Measurements from ENCODE around the gene SVIL. TPM values are rescaled to one million over a fixed set of nuclear protein-coding genes. Genes with fewer than 3 reads are reported as not detected.

The SVIL gene
- total and polyA plus RNA-seq, 2 of the 13 experiments (the other 11 are each of a cell fraction or from before 2014, with no cell fraction given), result 3.9 to 12.1 TPM

DNA sequence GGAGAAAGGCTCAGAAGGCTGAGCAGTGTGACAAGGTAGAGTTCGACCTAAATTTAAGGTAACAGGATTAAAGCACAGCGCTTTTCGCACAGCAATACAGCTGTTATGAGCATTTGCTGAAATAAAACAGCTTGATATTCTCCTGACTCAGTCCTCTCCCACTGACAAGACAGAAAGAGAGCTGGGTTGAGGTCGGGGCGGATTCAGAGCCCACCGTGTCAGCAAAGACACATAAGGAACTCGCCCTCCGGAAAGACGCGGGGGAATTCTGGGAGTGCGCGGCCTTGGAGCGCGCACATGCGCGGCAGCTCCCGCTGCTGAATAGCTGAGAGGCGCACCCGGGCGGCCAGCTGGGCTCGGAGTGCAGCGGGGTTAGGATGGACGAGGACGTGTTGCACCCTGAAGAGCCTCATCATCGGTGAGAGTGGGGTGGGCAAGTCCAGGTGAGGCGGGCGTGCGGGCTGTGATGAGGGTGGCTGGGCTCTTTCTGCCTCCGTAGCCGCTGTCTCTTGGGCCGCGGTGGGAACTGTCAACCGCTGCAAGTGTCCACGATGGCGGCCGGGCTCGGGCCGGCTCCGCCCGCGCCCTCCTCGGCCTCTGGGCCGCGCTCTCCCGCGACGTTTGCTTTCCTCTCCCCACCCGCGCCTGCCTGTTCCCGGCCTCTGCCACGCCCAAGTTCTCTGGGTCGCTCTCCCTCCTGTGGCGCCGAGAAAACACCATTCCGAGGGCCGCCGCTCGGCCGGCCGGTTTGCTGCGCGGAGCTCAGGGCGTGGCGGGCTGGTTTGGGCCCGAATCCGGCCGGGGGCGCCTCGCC is 225.3 kb downstream of the SVIL start (continued):
- TF ChIP-seq, protein P1, sequence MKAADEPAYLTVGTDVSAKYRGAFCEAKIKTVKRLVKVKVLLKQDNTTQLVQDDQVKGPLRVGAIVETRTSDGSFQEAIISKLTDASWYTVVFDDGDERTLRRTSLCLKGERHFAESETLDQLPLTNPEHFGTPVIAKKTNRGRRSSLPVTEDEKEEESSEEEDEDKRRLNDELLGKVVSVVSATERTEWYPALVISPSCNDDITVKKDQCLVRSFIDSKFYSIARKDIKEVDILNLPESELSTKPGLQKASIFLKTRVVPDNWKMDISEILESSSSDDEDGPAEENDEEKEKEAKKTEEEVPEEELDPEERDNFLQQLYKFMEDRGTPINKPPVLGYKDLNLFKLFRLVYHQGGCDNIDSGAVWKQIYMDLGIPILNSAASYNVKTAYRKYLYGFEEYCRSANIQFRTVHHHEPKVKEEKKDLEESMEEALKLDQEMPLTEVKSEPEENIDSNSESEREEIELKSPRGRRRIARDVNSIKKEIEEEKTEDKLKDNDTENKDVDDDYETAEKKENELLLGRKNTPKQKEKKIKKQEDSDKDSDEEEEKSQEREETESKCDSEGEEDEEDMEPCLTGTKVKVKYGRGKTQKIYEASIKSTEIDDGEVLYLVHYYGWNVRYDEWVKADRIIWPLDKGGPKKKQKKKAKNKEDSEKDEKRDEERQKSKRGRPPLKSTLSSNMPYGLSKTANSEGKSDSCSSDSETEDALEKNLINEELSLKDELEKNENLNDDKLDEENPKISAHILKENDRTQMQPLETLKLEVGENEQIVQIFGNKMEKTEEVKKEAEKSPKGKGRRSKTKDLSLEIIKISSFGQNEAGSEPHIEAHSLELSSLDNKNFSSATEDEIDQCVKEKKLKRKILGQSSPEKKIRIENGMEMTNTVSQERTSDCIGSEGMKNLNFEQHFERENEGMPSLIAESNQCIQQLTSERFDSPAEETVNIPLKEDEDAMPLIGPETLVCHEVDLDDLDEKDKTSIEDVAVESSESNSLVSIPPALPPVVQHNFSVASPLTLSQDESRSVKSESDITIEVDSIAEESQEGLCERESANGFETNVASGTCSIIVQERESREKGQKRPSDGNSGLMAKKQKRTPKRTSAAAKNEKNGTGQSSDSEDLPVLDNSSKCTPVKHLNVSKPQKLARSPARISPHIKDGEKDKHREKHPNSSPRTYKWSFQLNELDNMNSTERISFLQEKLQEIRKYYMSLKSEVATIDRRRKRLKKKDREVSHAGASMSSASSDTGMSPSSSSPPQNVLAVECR (CRISPR knock-in tag; IDR thresholded peaks at IDR 0.05; ENCODE audit: borderline replicate concordance), result peak; percentile 94
- TF ChIP-seq TBL1XR1 (IDR thresholded peaks at IDR 0.05; ENCODE audit: borderline replicate concordance, low read length, partially characterized antibody) (no peak), ZNF326 (CRISPR knock-in tag; IDR thresholded peaks at IDR 0.05; ENCODE audit: borderline replicate concordance) (no peak), LCORL (IDR thresholded peaks at IDR 0.05) (no peak), LCORL (CRISPR knock-in tag; IDR thresholded peaks at IDR 0.05) (peak; percentile 67), NRL (CRISPR knock-in tag; IDR thresholded peaks at IDR 0.05; ENCODE audit: borderline replicate concordance) (peak; percentile 91), ZFY (CRISPR knock-in tag; IDR thresholded peaks at IDR 0.05) (peak; percentile 94), ELF4 (CRISPR knock-in tag; IDR thresholded peaks at IDR 0.05; ENCODE audit: borderline replicate concordance) (peak; percentile 48; the same call in 1 of the 2 replicates), MYC (CRISPR knock-in tag; IDR thresholded peaks at IDR 0.05; ENCODE audit: borderline replicate concordance) (peak; percentile 64), SUZ12 (IDR thresholded peaks at IDR 0.05; ENCODE audit: low read depth, low read length) (no peak), PLRG1 (conservative IDR thresholded peaks at IDR 0.05) (no peak), HES4 (CRISPR knock-in tag; IDR thresholded peaks at IDR 0.05; ENCODE audit: borderline replicate concordance) (peak; percentile 70)
- TF ChIP-seq, protein P2, sequence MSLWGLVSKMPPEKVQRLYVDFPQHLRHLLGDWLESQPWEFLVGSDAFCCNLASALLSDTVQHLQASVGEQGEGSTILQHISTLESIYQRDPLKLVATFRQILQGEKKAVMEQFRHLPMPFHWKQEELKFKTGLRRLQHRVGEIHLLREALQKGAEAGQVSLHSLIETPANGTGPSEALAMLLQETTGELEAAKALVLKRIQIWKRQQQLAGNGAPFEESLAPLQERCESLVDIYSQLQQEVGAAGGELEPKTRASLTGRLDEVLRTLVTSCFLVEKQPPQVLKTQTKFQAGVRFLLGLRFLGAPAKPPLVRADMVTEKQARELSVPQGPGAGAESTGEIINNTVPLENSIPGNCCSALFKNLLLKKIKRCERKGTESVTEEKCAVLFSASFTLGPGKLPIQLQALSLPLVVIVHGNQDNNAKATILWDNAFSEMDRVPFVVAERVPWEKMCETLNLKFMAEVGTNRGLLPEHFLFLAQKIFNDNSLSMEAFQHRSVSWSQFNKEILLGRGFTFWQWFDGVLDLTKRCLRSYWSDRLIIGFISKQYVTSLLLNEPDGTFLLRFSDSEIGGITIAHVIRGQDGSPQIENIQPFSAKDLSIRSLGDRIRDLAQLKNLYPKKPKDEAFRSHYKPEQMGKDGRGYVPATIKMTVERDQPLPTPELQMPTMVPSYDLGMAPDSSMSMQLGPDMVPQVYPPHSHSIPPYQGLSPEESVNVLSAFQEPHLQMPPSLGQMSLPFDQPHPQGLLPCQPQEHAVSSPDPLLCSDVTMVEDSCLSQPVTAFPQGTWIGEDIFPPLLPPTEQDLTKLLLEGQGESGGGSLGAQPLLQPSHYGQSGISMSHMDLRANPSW (CRISPR knock-in tag; IDR thresholded peaks at IDR 0.05; ENCODE audit: borderline replicate concordance), result peak; percentile 75
- TF ChIP-seq, protein P3, sequence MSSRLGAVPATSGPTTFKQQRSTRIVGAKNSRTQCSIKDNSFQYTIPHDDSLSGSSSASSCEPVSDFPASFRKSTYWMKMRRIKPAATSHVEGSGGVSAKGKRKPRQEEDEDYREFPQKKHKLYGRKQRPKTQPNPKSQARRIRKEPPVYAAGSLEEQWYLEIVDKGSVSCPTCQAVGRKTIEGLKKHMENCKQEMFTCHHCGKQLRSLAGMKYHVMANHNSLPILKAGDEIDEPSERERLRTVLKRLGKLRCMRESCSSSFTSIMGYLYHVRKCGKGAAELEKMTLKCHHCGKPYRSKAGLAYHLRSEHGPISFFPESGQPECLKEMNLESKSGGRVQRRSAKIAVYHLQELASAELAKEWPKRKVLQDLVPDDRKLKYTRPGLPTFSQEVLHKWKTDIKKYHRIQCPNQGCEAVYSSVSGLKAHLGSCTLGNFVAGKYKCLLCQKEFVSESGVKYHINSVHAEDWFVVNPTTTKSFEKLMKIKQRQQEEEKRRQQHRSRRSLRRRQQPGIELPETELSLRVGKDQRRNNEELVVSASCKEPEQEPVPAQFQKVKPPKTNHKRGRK (CRISPR knock-in tag; IDR thresholded peaks at IDR 0.05), result no peak
- TF ChIP-seq, protein P4, sequence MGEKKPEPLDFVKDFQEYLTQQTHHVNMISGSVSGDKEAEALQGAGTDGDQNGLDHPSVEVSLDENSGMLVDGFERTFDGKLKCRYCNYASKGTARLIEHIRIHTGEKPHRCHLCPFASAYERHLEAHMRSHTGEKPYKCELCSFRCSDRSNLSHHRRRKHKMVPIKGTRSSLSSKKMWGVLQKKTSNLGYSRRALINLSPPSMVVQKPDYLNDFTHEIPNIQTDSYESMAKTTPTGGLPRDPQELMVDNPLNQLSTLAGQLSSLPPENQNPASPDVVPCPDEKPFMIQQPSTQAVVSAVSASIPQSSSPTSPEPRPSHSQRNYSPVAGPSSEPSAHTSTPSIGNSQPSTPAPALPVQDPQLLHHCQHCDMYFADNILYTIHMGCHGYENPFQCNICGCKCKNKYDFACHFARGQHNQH (CRISPR knock-in tag; IDR thresholded peaks at IDR 0.05), result peak; percentile 71
- TF ChIP-seq, protein P5, sequence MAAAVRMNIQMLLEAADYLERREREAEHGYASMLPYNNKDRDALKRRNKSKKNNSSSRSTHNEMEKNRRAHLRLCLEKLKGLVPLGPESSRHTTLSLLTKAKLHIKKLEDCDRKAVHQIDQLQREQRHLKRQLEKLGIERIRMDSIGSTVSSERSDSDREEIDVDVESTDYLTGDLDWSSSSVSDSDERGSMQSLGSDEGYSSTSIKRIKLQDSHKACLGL (CRISPR knock-in tag; IDR thresholded peaks at IDR 0.05), result peak; percentile 96
- TF ChIP-seq, protein P6, sequence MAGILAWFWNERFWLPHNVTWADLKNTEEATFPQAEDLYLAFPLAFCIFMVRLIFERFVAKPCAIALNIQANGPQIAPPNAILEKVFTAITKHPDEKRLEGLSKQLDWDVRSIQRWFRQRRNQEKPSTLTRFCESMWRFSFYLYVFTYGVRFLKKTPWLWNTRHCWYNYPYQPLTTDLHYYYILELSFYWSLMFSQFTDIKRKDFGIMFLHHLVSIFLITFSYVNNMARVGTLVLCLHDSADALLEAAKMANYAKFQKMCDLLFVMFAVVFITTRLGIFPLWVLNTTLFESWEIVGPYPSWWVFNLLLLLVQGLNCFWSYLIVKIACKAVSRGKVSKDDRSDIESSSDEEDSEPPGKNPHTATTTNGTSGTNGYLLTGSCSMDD (CRISPR knock-in tag; IDR thresholded peaks at IDR 0.05), result no peak
